Lung microvascular endothelial cell (primary cell): ENCODE measurements around the gene CLCC1. TPM values are rescaled to one million over a fixed set of nuclear protein-coding genes. Genes with fewer than 3 reads are reported as not detected.

ENCODE experiments used
- total RNA-seq: library from RNA; depleted of rRNA; stranded (reverse); fragments of >200 nt; gene quantifications from 2 replicates; pipeline ENCODE4 v1.2.1, GENCODE V29; 2014

Gene CLCC1
- total RNA-seq, 1 donor from 2014 or later, result 21.0 TPM

Other genes starting within 250 kb of the CLCC1 start
- 27.0 and 53.0 TPM in 2 replicates for gene STXBP3, start 216.8 kb downstream of the CLCC1 start, total RNA-seq
- 0.20 and 0.22 TPM in 2 replicates for gene AKNAD1, start 106.4 kb downstream of the CLCC1 start, total RNA-seq
- gene GPSM2, start 86.5 kb downstream of the CLCC1 start, total RNA-seq, result 7.9 and 9.2 TPM in 2 replicates
- gene WDR47, start 78.6 kb upstream of the CLCC1 start, total RNA-seq, result 12.9 and 15.3 TPM in 2 replicates
- 35.3 and 70.2 TPM in 2 replicates for gene TAF13, start 112.5 kb upstream of the CLCC1 start, total RNA-seq
- gene TMEM167B, start 127.3 kb upstream of the CLCC1 start, total RNA-seq, result 16.6 and 22.6 TPM in 2 replicates
- gene ELAPOR1, start 150.6 kb upstream of the CLCC1 start, total RNA-seq, result under 0.01 and 0.22 TPM in 2 replicates